HG02943 (cell line): Measurements from ENCODE around the gene CTNNA2.
"Not testable (repeated sequence)": the region's sequence is repeated elsewhere in the genome, so short reads cannot be mapped to it uniquely, and the experiment has no call there.

Experiments used
- ATAC-seq: cut with Tn5 transposase; IDR thresholded peaks from one replicate; pipeline ENCODE4 v1.9.1; 2021; ENCODE audit warnings: mild to moderate bottlenecking, low read depth, moderate library complexity; ENCODE audit not compliant: unreplicated experiment

Gene CTNNA2

GRCh38 chr2:80167284-80167808, 654.5 kb downstream of the CTNNA2 start:
- ATAC-seq, result no peak

- no peak for ATAC-seq
Observed at GRCh38 chr2:80168037-80168436, 655.2 kb downstream of the CTNNA2 start.

- no peak for ATAC-seq
Observed at GRCh38 chr2:80168801-80169200, 656.0 kb downstream of the CTNNA2 start.

GRCh38 chr2:80169811-80170594, 657.2 kb downstream of the CTNNA2 start:
- ATAC-seq, result no peak

- no peak for ATAC-seq
Observed at GRCh38 chr2:80185091-80185490, 672.2 kb downstream of the CTNNA2 start.

- no peak for ATAC-seq
Observed at GRCh38 chr2:80186262-80186661, 673.4 kb downstream of the CTNNA2 start.

GRCh38 chr2:80187156-80187555, 674.3 kb downstream of the CTNNA2 start:
- no peak for ATAC-seq

- ATAC-seq, result no peak
Observed at GRCh38 chr2:80190166-80190565, 677.3 kb downstream of the CTNNA2 start.

GRCh38 chr2:80193566-80193965, 680.7 kb downstream of the CTNNA2 start:
- ATAC-seq, result no peak

GRCh38 chr2:80195034-80195433, 682.2 kb downstream of the CTNNA2 start:
- ATAC-seq, result no peak

GRCh38 chr2:80198042-80198441, 685.2 kb downstream of the CTNNA2 start:
- ATAC-seq, result no peak

- ATAC-seq, result no peak
Observed at GRCh38 chr2:80199504-80199903, 686.7 kb downstream of the CTNNA2 start.

GRCh38 chr2:80203929-80204328, 691.1 kb downstream of the CTNNA2 start:
- ATAC-seq, result not testable (repeated sequence)

GRCh38 chr2:80205498-80205897, 692.6 kb downstream of the CTNNA2 start:
- ATAC-seq, result no peak

GRCh38 chr2:80209458-80209857, 696.6 kb downstream of the CTNNA2 start:
- ATAC-seq, result no peak

- no peak for ATAC-seq
Observed at GRCh38 chr2:80217446-80217845, 704.6 kb downstream of the CTNNA2 start.

- ATAC-seq, result no peak
Observed at GRCh38 chr2:80222644-80223043, 709.8 kb downstream of the CTNNA2 start.

- ATAC-seq, result no peak
Observed at GRCh38 chr2:80231421-80231820, 718.6 kb downstream of the CTNNA2 start.

- ATAC-seq, result no peak
Observed at GRCh38 chr2:80233333-80233732, 720.5 kb downstream of the CTNNA2 start.

GRCh38 chr2:80238692-80239469, 726.0 kb downstream of the CTNNA2 start:
- no peak for ATAC-seq

- no peak for ATAC-seq
Observed at GRCh38 chr2:80242355-80242910, 729.6 kb downstream of the CTNNA2 start.
